ENCODE data around the gene CA4.

- TF ChIP-seq CTCF (IDR thresholded peaks at IDR 0.05) (no peak), POLR2AphosphoS5 (IDR thresholded peaks at IDR 0.05) (no peak)
These were observed 12.0 kb downstream of the CA4 start for GRCh38 chr17:60161598-60162330.

All from sigmoid colon (tissue), 4 donors.